Trophoblast cell (in vitro differentiated cells and primary cell): ENCODE measurements around the gene MZF1.
"Not testable (repeated sequence)": the region's sequence is repeated elsewhere in the genome, so short reads cannot be mapped to it uniquely, and the experiment has no call there.

Experiments
- DNase-seq, 2 donors: peaks; one replicate each; pipeline ENCODE4 v3.0.0-alpha.2; 2016
- H2AFZ ChIP-seq: 2 replicates; pipeline ENCODE4 v1.6.1; 2013; ENCODE audit warnings: low read length, moderate library complexity, mild to moderate bottlenecking; ENCODE audit not compliant: insufficient read depth, poor library complexity
- H2AK5ac ChIP-seq: 2 replicates; pipeline ENCODE4 v1.6.1; 2013; ENCODE audit warnings: mild to moderate bottlenecking, low read length
- H2BK120ac ChIP-seq: 2 replicates; pipeline ENCODE4 v1.6.1; 2013; ENCODE audit warnings: low read length, mild to moderate bottlenecking, moderate library complexity; ENCODE audit not compliant: insufficient read depth, poor library complexity
- H2BK12ac ChIP-seq: 2 replicates; pipeline ENCODE4 v1.6.1; 2013; ENCODE audit warnings: mild to moderate bottlenecking, low read length, moderate library complexity
- H2BK5ac ChIP-seq: 2 replicates; pipeline ENCODE4 v1.6.1; 2013; ENCODE audit warnings: low read length, low read depth, moderate library complexity, mild to moderate bottlenecking; ENCODE audit not compliant: poor library complexity
- H3K14ac ChIP-seq: 2 replicates; pipeline ENCODE4 v1.6.1; 2013; ENCODE audit warnings: mild to moderate bottlenecking, low read length
- H3K18ac ChIP-seq: 2 replicates; pipeline ENCODE4 v1.6.1; 2013; ENCODE audit warnings: mild to moderate bottlenecking, low read length
- H3K23ac ChIP-seq: 2 replicates; pipeline ENCODE4 v1.6.1; 2013; ENCODE audit warnings: low read length
- H3K27ac ChIP-seq: 2 replicates; pipeline ENCODE4 v1.5.1; 2013; ENCODE audit warnings: low read depth, mild to moderate bottlenecking, inconsistent platforms, low read length, moderate library complexity
- H3K27me3 ChIP-seq: 2 replicates; pipeline ENCODE4 v1.6.1; 2013; ENCODE audit warnings: inconsistent platforms, mild to moderate bottlenecking, low read length, moderate library complexity; ENCODE audit not compliant: insufficient read depth
- H3K36me3 ChIP-seq, 2 experiments: 1 replicate in 1 of 2; 2 replicates in 1 of 2; pipeline ENCODE4 v1.6.1; 2013; ENCODE audit warnings: low read length in 2 of 2, mild to moderate bottlenecking in 2 of 2, moderate library complexity in 1 of 2; ENCODE audit not compliant: insufficient read depth in 2 of 2, control insufficient read depth in 1 of 2
- H3K4ac ChIP-seq: 2 replicates; pipeline ENCODE4 v1.6.1; 2013; ENCODE audit warnings: low read depth, mild to moderate bottlenecking, low read length, moderate library complexity
- H3K4me1 ChIP-seq, 2 experiments: 1 replicate in 1 of 2; 2 replicates in 1 of 2; pipeline ENCODE4 v1.6.1; 2013; ENCODE audit warnings: low read length in 2 of 2, mild to moderate bottlenecking in 2 of 2, moderate library complexity in 1 of 2; ENCODE audit not compliant: insufficient read depth in 2 of 2, control insufficient read depth in 1 of 2
- H3K4me2 ChIP-seq: 2 replicates; pipeline ENCODE4 v1.6.1; 2013; ENCODE audit warnings: inconsistent platforms, mild to moderate bottlenecking, low read length, moderate library complexity
- H3K4me3 ChIP-seq: 2 replicates; pipeline ENCODE4 v1.5.1; 2013; ENCODE audit warnings: mild to moderate bottlenecking, low read depth, low read length, inconsistent platforms
- H3K79me1 ChIP-seq: one replicate; pipeline ENCODE4 v1.6.1; 2013; ENCODE audit warnings: low read length
- H3K79me2 ChIP-seq: 2 replicates; pipeline ENCODE4 v1.6.1; 2013; ENCODE audit warnings: low read length, mild to moderate bottlenecking; ENCODE audit not compliant: control insufficient read depth, insufficient read depth, poor library complexity
- H3K9ac ChIP-seq: 2 replicates; pipeline ENCODE4 v1.6.1; 2013; ENCODE audit warnings: mild to moderate bottlenecking, low read length
- H3K9me3 ChIP-seq: 2 replicates; pipeline ENCODE4 v1.6.1; 2013; ENCODE audit warnings: low read depth, mild to moderate bottlenecking, control low read depth, inconsistent platforms, low read length; ENCODE audit not compliant: insufficient read depth
- H4K12ac ChIP-seq: 2 replicates; pipeline ENCODE4 v1.6.1; 2013; ENCODE audit warnings: low read depth, mild to moderate bottlenecking, low read length, moderate library complexity
- H4K8ac ChIP-seq: 2 replicates; pipeline ENCODE4 v1.6.1; 2013; ENCODE audit warnings: low read depth, mild to moderate bottlenecking, low read length, moderate library complexity
- H4K91ac ChIP-seq: one replicate; pipeline ENCODE4 v1.6.1; 2013; ENCODE audit warnings: low read depth, mild to moderate bottlenecking, low read length, moderate library complexity
- WGBS: extraction: QIAGEN DNeasy Blood & Tissue Kit; methylation state at CpG from one replicate; pipeline ENCODE4 v1.1.7; 2013; ENCODE audit warnings: missing lambda C conversion rate; ENCODE audit not compliant: insufficient read length, insufficient coverage; ENCODE audit errors: extremely low coverage; 5-methylcytosine and 5-hydroxymethylcytosine counted together

The MZF1 gene

DNA sequence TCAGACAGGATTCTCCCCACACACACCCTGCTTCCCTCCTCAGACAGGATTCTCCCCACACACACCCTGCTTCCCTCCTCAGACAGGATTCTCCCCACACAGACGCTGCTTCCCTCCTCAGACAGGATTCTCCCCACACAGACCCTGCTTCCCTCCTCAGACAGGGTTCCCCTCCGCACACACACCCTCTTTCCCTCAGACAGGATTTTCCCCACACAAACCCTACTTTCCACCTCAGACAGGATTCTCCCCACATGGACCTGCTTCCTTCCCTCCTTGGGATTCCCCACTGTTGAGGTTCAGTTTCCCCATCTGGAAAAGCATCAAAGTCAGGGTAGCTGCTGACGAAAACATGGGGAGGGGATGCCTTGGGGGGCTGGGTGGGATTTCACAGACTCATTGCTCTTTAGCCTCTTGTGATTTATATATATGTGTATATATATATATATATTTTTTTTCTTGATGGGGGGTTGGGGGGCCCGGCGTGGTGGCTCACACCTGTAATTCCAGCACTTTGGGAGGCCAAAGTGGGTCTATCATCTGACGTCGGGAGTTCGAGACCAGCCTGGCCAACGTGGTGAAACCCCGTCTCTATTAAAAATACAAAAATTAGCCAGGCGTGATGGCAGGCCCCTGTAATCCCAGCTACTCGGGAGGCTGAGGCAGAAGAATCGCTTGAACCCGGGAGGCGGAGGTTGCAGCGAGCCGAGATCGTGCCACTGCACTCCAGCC lies 30.3 kb downstream of the MZF1 start:
- DNase-seq, H3K27me3 ChIP-seq, H3K4ac ChIP-seq, H3K9me3 ChIP-seq, H2BK120ac ChIP-seq, H3K18ac ChIP-seq, H3K27ac ChIP-seq, H2BK5ac ChIP-seq, H3K9ac ChIP-seq, H2AK5ac ChIP-seq, H3K4me3 ChIP-seq, H4K12ac ChIP-seq, H2AFZ ChIP-seq, H3K14ac ChIP-seq, H3K4me2 ChIP-seq, H2BK12ac ChIP-seq: not testable (repeated sequence)
- peaks cover 18 to 21% of the 10 kb centered on the region in 2 experiments for H3K36me3 ChIP-seq
- peak overlapping the region; percentile 92 for H4K91ac ChIP-seq
- H3K23ac ChIP-seq: peak overlapping the region; percentile 83
- peak overlapping the region; percentile 84 for H4K8ac ChIP-seq
- H3K4me1 ChIP-seq: peaks cover 7 to 19% of the 10 kb centered on the region in 2 experiments
- WGBS: no CpG with 5 or more reads among the region's 18 CpGs
- H3K79me2 ChIP-seq: peaks cover 29% of the 10 kb centered on the region
- H3K79me1 ChIP-seq: peaks cover 22% of the 10 kb centered on the region

DNA sequence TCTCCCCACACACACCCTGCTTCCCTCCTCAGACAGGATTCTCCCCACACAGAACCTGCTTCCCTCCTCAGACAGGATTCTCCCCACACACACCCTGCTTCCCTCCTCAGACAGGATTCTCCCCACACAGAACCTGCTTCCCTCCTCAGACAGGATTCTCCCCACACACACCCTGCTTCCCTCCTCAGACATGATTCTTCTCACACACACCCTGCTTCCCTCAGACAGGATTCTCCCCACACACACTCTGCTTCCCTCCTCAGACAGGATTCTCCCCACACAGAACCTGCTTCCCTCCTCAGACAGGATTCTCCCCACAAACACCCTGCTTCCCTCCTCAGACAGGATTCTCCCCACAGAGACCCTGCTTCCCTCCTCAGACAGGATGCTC lies 34.0 kb downstream of the MZF1 start:
- H3K9me3 ChIP-seq, H2BK5ac ChIP-seq, H3K4me2 ChIP-seq, H4K91ac ChIP-seq, H3K27me3 ChIP-seq, H2AFZ ChIP-seq, DNase-seq, H3K18ac ChIP-seq, H3K79me2 ChIP-seq, H3K9ac ChIP-seq, H2AK5ac ChIP-seq, H3K23ac ChIP-seq, H4K8ac ChIP-seq, H3K27ac ChIP-seq, H3K14ac ChIP-seq, H4K12ac ChIP-seq, H3K4me1 ChIP-seq, H2BK120ac ChIP-seq, H3K4me3 ChIP-seq, H3K4ac ChIP-seq, H3K36me3 ChIP-seq, H2BK12ac ChIP-seq: not testable (repeated sequence)
- H3K79me1 ChIP-seq: peaks cover 16% of the 10 kb centered on the region

DNA sequence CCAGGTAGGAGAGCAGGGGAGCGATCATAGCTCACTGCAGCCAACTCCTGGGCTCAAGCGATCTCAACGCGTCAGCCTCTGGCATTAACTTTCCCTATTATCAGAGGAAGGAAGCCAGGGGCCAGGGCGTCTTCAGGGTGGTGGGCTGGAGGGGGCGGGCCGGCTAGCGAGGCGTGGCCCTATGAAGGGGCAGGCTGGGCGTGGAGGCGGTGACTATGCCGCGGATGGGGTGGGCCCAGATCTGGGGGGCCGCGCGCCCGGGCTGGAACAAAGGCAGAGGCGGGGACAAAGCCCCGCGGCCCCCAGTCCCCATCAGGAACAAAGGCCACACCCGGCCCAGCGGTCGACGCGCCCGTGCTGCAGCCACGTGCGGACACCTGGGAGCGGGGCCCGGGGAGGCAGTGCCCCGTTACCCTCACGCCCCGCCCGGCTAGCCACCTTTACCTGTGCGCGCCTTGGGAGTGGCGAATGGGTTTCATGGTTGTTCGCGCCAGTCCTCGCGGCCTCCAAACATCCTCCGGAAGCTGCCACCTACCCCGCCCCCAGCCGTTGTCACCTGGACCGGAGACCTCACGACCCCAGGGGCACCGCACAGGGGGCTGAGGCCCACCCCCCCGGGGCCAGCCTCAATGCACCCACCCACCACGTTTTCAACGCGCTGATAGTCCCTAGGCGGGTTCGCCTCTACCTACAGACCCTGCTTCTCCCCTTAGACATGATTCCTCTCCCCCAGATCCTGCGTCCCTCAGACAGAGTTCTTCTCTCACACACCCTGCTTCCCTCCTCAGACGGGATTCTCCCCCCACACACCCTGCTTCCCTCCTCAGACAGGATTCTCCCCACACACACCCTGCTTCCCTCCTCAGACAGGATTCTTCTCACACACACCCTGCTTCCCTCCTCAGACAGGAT lies 34.6 kb downstream of the MZF1 start:
- Histone ChIP-seq H3K36me3 (no peaks in the 10 kb centered on the region), H2BK120ac (peak overlapping the region; percentile 88), H3K27ac (peak overlapping the region; percentile 59), H3K4me3 (peak overlapping the region; percentile 64), H3K9ac (peak overlapping the region; percentile 83), H2BK12ac (no peak overlapping the region), H3K27me3 (peaks cover 4% of the 10 kb centered on the region), H3K14ac (peak overlapping the region; percentile 96), H2AFZ (peak overlapping the region; percentile 92), H4K91ac (peak overlapping the region; percentile 95), H2BK5ac (peak overlapping the region; percentile 61), H3K79me1 (peaks cover 11% of the 10 kb centered on the region), H3K4me2 (peak overlapping the region; percentile 74), H3K23ac (no peak overlapping the region), H3K4me1 (peaks cover 0 to 8% of the 10 kb centered on the region in 2 experiments), H3K9me3 (peaks cover 2% of the 10 kb centered on the region), H3K79me2 (peaks cover 3% of the 10 kb centered on the region), H4K12ac (peak overlapping the region; percentile 96), H2AK5ac (peak overlapping the region; percentile 81), H4K8ac (peak overlapping the region; percentile 95), H3K4ac (peak overlapping the region; percentile 83), H3K18ac (peak overlapping the region; percentile 93)
- no CpG with 5 or more reads among the region's 55 CpGs for WGBS
- DNase-seq: peak in 1 of 2 donors; percentile 40

DNA sequence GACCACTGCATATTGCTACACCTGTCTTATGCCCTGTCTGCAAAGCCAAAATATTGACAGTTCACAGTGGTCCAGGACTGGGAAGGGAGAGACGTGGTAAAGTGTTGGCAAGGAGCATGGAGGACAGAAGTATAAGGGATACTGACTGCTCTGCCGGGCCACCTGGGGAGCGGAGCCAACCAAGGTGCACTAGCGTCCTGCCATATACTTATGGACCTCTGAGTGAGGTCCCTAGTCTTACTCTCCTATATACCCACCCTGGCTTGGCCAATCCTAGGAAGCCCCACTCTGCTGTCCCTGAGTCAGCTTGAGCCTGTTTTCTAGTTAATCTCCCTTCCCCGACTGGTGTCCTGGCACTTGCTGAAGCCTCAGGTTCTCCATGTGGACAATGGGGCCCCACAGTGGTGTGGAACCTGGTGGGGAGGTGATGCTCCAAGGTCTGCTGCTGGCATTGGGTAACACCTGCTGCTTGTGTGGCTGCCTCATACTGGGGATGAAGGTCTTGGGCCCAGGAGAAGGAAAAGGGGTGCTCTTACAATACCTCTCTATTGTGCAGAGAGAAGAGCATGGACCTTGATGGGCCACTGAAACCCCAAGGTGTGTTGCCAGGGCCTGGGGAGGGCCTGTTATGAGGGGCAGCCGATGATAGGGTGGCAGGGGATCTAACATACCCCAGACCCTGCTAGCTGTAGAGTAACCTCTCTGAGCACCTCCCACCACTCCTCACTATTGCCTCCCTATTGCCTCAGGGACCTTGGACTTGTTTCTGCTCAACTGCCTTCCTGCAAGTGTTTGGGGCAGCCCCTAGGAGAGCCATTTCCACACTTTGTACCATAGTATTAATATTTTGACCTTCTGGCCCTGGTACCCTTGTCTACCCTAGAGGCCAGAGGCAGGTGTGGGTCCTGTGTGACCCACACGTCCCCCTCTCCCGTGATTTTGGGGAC lies 36.0 kb downstream of the MZF1 start:
- H3K27ac ChIP-seq: no peak overlapping the region
- peaks cover 2% of the 10 kb centered on the region for H3K9me3 ChIP-seq
- no peak overlapping the region for H3K23ac ChIP-seq
- H3K27me3 ChIP-seq: peaks cover 4% of the 10 kb centered on the region
- H3K79me1 ChIP-seq: peaks cover 7% of the 10 kb centered on the region
- no peaks in the 10 kb centered on the region for H3K36me3 ChIP-seq
- H3K4ac ChIP-seq: no peak overlapping the region
- no peak overlapping the region for H3K4me2 ChIP-seq
- no peak overlapping the region for H2BK5ac ChIP-seq
- no peak overlapping the region for H3K18ac ChIP-seq
- no peak overlapping the region for H2AFZ ChIP-seq
- H2BK12ac ChIP-seq: no peak overlapping the region
- H3K14ac ChIP-seq: no peak overlapping the region
- H4K12ac ChIP-seq: no peak overlapping the region
- no peak overlapping the region for H4K8ac ChIP-seq
- no peak overlapping the region for H2BK120ac ChIP-seq
- no CpG with 5 or more reads among the region's 8 CpGs for WGBS
- no peak overlapping the region for H3K9ac ChIP-seq
- peaks cover 0 to 6% of the 10 kb centered on the region in 2 experiments for H3K4me1 ChIP-seq
- H3K4me3 ChIP-seq: no peak overlapping the region
- H3K79me2 ChIP-seq: peaks cover 3% of the 10 kb centered on the region
- no peak overlapping the region for H2AK5ac ChIP-seq
- no peak overlapping the region for H4K91ac ChIP-seq
- DNase-seq: no peak
